CD4-positive, alpha-beta T cell treated with Interleukin-6 at 100 ng/mL for 8 hours (primary cell): ENCODE results near the gene SPP2.

Experiments used
- DNase-seq: peaks from one replicate; pipeline ENCODE4 v3.0.0-alpha.2; 2020; ENCODE audit warnings: mixed read lengths, low spot score

SPP2 gene

GRCh38 chr2:234038076-234038802 lies 12.3 kb upstream of the SPP2 start:
- DNase-seq, result no peak

GRCh38 chr2:234044157-234044556 lies 6.3 kb upstream of the SPP2 start:
- DNase-seq, result no peak

- no peak for DNase-seq
Measured at GRCh38 chr2:234046521-234046920, 4.0 kb upstream of the SPP2 start.

GRCh38 chr2:234047361-234047760 lies 3.1 kb upstream of the SPP2 start:
- no peak for DNase-seq

GRCh38 chr2:234048049-234048448 lies 2.5 kb upstream of the SPP2 start:
- DNase-seq, result no peak

- no peak for DNase-seq
Measured at GRCh38 chr2:234051374-234052070, 1.0 kb downstream of the SPP2 start.

GRCh38 chr2:234058881-234059280 lies 8.4 kb downstream of the SPP2 start:
- DNase-seq, result no peak

- no peak for DNase-seq
Measured at GRCh38 chr2:234060236-234060635, 9.7 kb downstream of the SPP2 start.

- no peak for DNase-seq
Measured at GRCh38 chr2:234061624-234062257, 11.2 kb downstream of the SPP2 start.

- no peak for DNase-seq
Measured at GRCh38 chr2:234066587-234066986, 16.1 kb downstream of the SPP2 start.

GRCh38 chr2:234071664-234072063 lies 21.2 kb downstream of the SPP2 start:
- no peak for DNase-seq

- no peak for DNase-seq
Measured at GRCh38 chr2:234072454-234072853, 22.0 kb downstream of the SPP2 start.

- no peak for DNase-seq
Measured at GRCh38 chr2:234074751-234075517, 24.4 kb downstream of the SPP2 start.

GRCh38 chr2:234075518-234075915 lies 25.0 kb downstream of the SPP2 start:
- DNase-seq, result no peak

- DNase-seq, result no peak
Measured at GRCh38 chr2:234075947-234076346, 25.4 kb downstream of the SPP2 start.

- no peak for DNase-seq
Measured at GRCh38 chr2:234076451-234076850, 25.9 kb downstream of the SPP2 start.

GRCh38 chr2:234078129-234078528 lies 27.6 kb downstream of the SPP2 start:
- DNase-seq, result no peak

- DNase-seq, result no peak
Measured at GRCh38 chr2:234081970-234082822, 31.7 kb downstream of the SPP2 start.

- no peak for DNase-seq
Measured at GRCh38 chr2:234083572-234084348, 33.3 kb downstream of the SPP2 start.

- no peak for DNase-seq
Measured at GRCh38 chr2:234091432-234091879, 41.0 kb downstream of the SPP2 start.

GRCh38 chr2:234091883-234092282 lies 41.4 kb downstream of the SPP2 start:
- DNase-seq, result no peak
